HepG2 (cell line): ENCODE data around the gene RAI14. TPM values are rescaled to one million over a fixed set of nuclear protein-coding genes. Genes with fewer than 3 reads are reported as not detected.

Source experiments
- ATAC-seq: fragments of 200-7000 bp; cut with Tn5 transposase; 3 replicates; pipeline ENCODE4 v1.9.1; 2020; ENCODE audit warnings: mild to moderate bottlenecking, moderate library complexity
- BruUV-seq: library from RNA; stranded (reverse); fragments of 400-500 nt; replicated peaks from 2 replicates; lab custom pipeline; 2021; lab: Mats Ljungman, UMichigan
- CTCF ChIA-PET: fragments of 300-600 bp; formaldehyde crosslinking; extraction: SDS; loops from one replicate; lab custom pipeline; 2021; ENCODE audit warnings: low total read pairs, inconsistent platforms, low intra/inter-chr PET ratio; lab: Yijun Ruan, JAX
- POLR2A ChIA-PET: fragments of 350-600 bp; sonication (Branson Sonifier 250); formaldehyde crosslinking; loops from one replicate; lab custom pipeline; 2020; ENCODE audit warnings: antibody characterized with exemption, inconsistent platforms; lab: Yijun Ruan, JAX
- DNase-seq: peaks from one replicate; pipeline ENCODE4 v3.0.0-alpha.2; 2015; ENCODE audit warnings: low spot score
- FAIRE-seq: peaks from 3 replicates; lab custom pipeline; 2011; peaks lifted over from hg19 to GRCh38; lab: Jason Lieb, UNC
- H2AFZ ChIP-seq: one replicate; pipeline ENCODE4 v1.6.1; 2011; ENCODE audit warnings: low read length, inconsistent platforms
- H3K27ac ChIP-seq: fragments of 300-600 bp; 3 replicates; pipeline ENCODE4 v1.8.0; 2011; ENCODE audit warnings: mixed run types, mild to moderate bottlenecking, mixed read lengths, low read length, inconsistent platforms; ENCODE audit not compliant: insufficient read depth; ENCODE audit errors: extremely low read length
- H3K27me3 ChIP-seq, 2 experiments: fragments of 200-600 bp in 1 of 2; 2 replicates in 1 of 2; 3 replicates in 1 of 2; pipeline versions ENCODE4 v1.6.0 to v1.8.0; 2011; ENCODE audit warnings: low read length in 2 of 2, mild to moderate bottlenecking in 2 of 2, moderate library complexity in 2 of 2, inconsistent platforms in 1 of 2; ENCODE audit not compliant: insufficient read depth in 2 of 2, control insufficient read depth in 1 of 2
- H3K36me3 ChIP-seq, 2 experiments: fragments of 200-600 bp in 1 of 2; replicated peaks in 1 of 2; 2 replicates in 1 of 2; 3 replicates in 1 of 2; pipeline versions ENCODE4 v1.5.1 to v1.8.0; 2011; ENCODE audit warnings: low read length in 2 of 2, inconsistent platforms in 1 of 2; ENCODE audit not compliant: insufficient read depth in 2 of 2, control insufficient read depth in 1 of 2
- H3K4me1 ChIP-seq: 2 replicates; pipeline ENCODE4 v1.5.1; 2012; ENCODE audit warnings: low read length, inconsistent platforms; ENCODE audit not compliant: insufficient read depth
- H3K4me2 ChIP-seq: 2 replicates; pipeline ENCODE4 v1.6.0; 2011; ENCODE audit warnings: low read depth, low read length, inconsistent platforms
- H3K4me3 ChIP-seq, 3 experiments: fragments of 200-600 bp in 1 of 3; sonication (generic), shearing (Covaris generic) in 1 of 3; replicated peaks in 1 of 3; 2 replicates each; pipeline ENCODE4 v1.5.1; 2011 to 2016; ENCODE audit warnings: low read length in 3 of 3, inconsistent platforms in 2 of 3, low read depth in 2 of 3, mild to moderate bottlenecking in 2 of 3, control low read depth in 1 of 3, mixed read lengths in 1 of 3; ENCODE audit not compliant: insufficient read depth in 1 of 3
- H3K79me2 ChIP-seq: one replicate; pipeline ENCODE4 v1.6.1; 2011; ENCODE audit warnings: low read length, inconsistent platforms; ENCODE audit not compliant: insufficient read depth
- H3K9ac ChIP-seq: 2 replicates; pipeline ENCODE4 v1.6.0; 2011; ENCODE audit warnings: mild to moderate bottlenecking, low read depth, low read length, inconsistent platforms; ENCODE audit not compliant: insufficient read depth
- H3K9me3 ChIP-seq: 2 replicates; pipeline ENCODE4 v1.5.1; 2012; ENCODE audit warnings: mild to moderate bottlenecking, low read length
- H4K20me1 ChIP-seq: 2 replicates; pipeline ENCODE4 v1.6.0; 2011; ENCODE audit warnings: inconsistent platforms, mild to moderate bottlenecking, low read length, moderate library complexity; ENCODE audit not compliant: insufficient read depth
- CREBL2 ChIP-seq: sonication (generic); formaldehyde crosslinking; IDR thresholded peaks from 2 replicates; pipeline ENCODE4 v1.8.1; 2023; ENCODE audit warnings: missing genetic modification reagents, mild to moderate bottlenecking, borderline replicate concordance
- ETS1 ChIP-seq: sonication (generic); formaldehyde crosslinking; IDR thresholded peaks from 2 replicates; pipeline ENCODE4 v1.4.0; 2020; ENCODE audit warnings: missing genetic modification reagents
- GATAD2A ChIP-seq: IDR thresholded peaks from 2 replicates; pipeline ENCODE4 v1.6.1; 2016
- MIER3 ChIP-seq: IDR thresholded peaks from 2 replicates; pipeline ENCODE4 v1.6.1; 2016; ENCODE audit warnings: missing compliant biosample characterization, borderline replicate concordance
- NR2F2 ChIP-seq: IDR thresholded peaks from 2 replicates; pipeline ENCODE4 v1.6.1; 2012; ENCODE audit warnings: low read depth, inconsistent platforms, borderline replicate concordance
- TARDBP ChIP-seq: sonication (generic); formaldehyde crosslinking; IDR thresholded peaks from 2 replicates; pipeline ENCODE4 v1.8.0; 2022; ENCODE audit warnings: mild to moderate bottlenecking, missing genetic modification reagents
- TEF ChIP-seq: sonication (generic); formaldehyde crosslinking; IDR thresholded peaks from 2 replicates; pipeline ENCODE4 v1.5.0; 2020; ENCODE audit warnings: missing genetic modification reagents
- ZNF281 ChIP-seq: sonication (generic); formaldehyde crosslinking; IDR thresholded peaks from 2 replicates; pipeline ENCODE4 v1.4.0; 2020; ENCODE audit warnings: missing genetic modification reagents, borderline replicate concordance
- ZNF629 ChIP-seq: sonication (generic); formaldehyde crosslinking; conservative IDR thresholded peaks from 2 replicates; pipeline ENCODE4 v1.5.0; 2020; ENCODE audit warnings: missing genetic modification reagents
- ZNF7 ChIP-seq: IDR thresholded peaks from 2 replicates; pipeline ENCODE4 v1.6.1; 2016; ENCODE audit warnings: missing biosample characterization, missing genetic modification reagents
- WGBS: methylation state at CpG from one replicate; pipeline ENCODE4 v1.1.6; 2017; ENCODE audit warnings: low lambda C conversion rate; 5-methylcytosine and 5-hydroxymethylcytosine counted together
- in situ Hi-C: cut with HindIII; loops from 2 replicates; pipeline ENCODE4 v1.10.0; 2017; ENCODE audit warnings: low pct_unique_long_range_greater_than_20kb; ENCODE audit not compliant: extremely low pct_ligation_motif_present
- intact Hi-C: fragments of 100-400 bp; cut with micrococcal nuclease; formaldehyde crosslinking; loops from one replicate; pipeline ENCODE4 v1.10.0; 2022; ENCODE audit not compliant: unreplicated experiment
- polyA plus RNA-seq, 8 experiments: library from polyadenylated mRNA; depleted of rRNA in 3 of 8; stranded (reverse) in 7 of 8; unstranded in 1 of 8; fragments of >200 nt; fragmentation: Illumina TruSeq in 4 of 8; extraction: Trizol in 4 of 8; gene quantifications; 2 replicates each; pipeline versions ENCODE4 v1.2.1 to v1.2.3, GENCODE V29; 2011 to 2016; ENCODE audit warnings: low read depth in 4 of 8, missing spikeins in 1 of 8, mixed read lengths in 1 of 8; ENCODE audit not compliant: insufficient read depth in 1 of 8
- total RNA-seq, 5 experiments: library from RNA; depleted of rRNA; stranded (reverse); fragments of >200 nt; fragmentation: Illumina TruSeq; extraction: Trizol; gene quantifications; 2 replicates each; pipeline ENCODE4 v1.2.3, GENCODE V29; 2016; ENCODE audit warnings: low read depth in 1 of 5

RAI14 gene
- total and polyA plus RNA-seq, 2 of the 13 experiments (the other 11 are each of a cell fraction or from before 2014, with no cell fraction given), result 12.6 to 18.2 TPM

GRCh38 chr5:34835664-34836063 is 179.5 kb downstream of the RAI14 start:
- POLR2A ChIA-PET, result no interaction called here

GRCh38 chr5:34838785-34839714 is 182.9 kb downstream of the RAI14 start, which contains the start of gene TTC23L:
Gene TTC23L (plus strand): TSS chr5:34839164. CDS start chr5:34840672, 1,508 bp downstream.
- peak; percentile 97 for ATAC-seq
- TF ChIP-seq ETS1 (CRISPR knock-in tag) (no peak), NR2F2 (no peak), TARDBP (CRISPR knock-in tag) (peak; percentile 83), ZNF7 (CRISPR knock-in tag) (0 out of 2 replicates have a peak, but pooled peaks have one; percentile 20), CREBL2 (0 out of 2 replicates have a peak, but pooled peaks have one; percentile 13), ZNF629 (CRISPR knock-in tag) (peak; percentile 56; the same call in 1 of the 2 replicates), GATAD2A (CRISPR knock-in tag) (peak; percentile 57; the same call in 1 of the 2 replicates), ZNF281 (CRISPR knock-in tag) (no peak), MIER3 (peak; percentile 57; the same call in 1 of the 2 replicates)

More at GRCh38 chr5:34835664-34836063, 179.5 kb downstream of the RAI14 start:
- Histone ChIP-seq H3K27me3 (no peaks in the 10 kb centered on the region), H4K20me1 (no peaks in the 10 kb centered on the region), H3K79me2 (no peaks in the 10 kb centered on the region), H3K36me3 (peaks cover 1% of the 10 kb centered on the region in 2 experiments; a peak in 1 of 5 replicates), H3K9ac (no peak overlapping the region), H3K4me1 (peaks cover 18% of the 10 kb centered on the region), H3K4me2 (no peak overlapping the region), H3K27ac (no peak overlapping the region), H2AFZ (no peak overlapping the region), H3K4me3 (no peak overlapping the region), H3K9me3 (no peaks in the 10 kb centered on the region)
- DNase-seq (no peak), FAIRE-seq (no peak), ATAC-seq (no peak)
- WGBS, result 82% methylated on average over 3 of the region's 3 CpGs
- CTCF ChIA-PET, result no interaction called here
- no peak for TF ChIP-seq TEF (CRISPR knock-in tag)
- in situ Hi-C loops (no loop called here), intact Hi-C loops (loop anchor here (10.0 kb wide), 1 partner anchor 81 kb away; no protein-coding TSS in a partner anchor)
- no TSS peak for BruUV-seq

More at GRCh38 chr5:34838785-34839714, 182.9 kb downstream of the RAI14 start, which contains the start of gene TTC23L:
- DNase-seq (peak; percentile 96), FAIRE-seq (peak; percentile 90)
- Histone ChIP-seq H3K4me2 (peak within 1 kb of the TSS; percentile 93), H3K4me3 (peak within 1 kb of the TSS; percentile 67 to 76 (median 74)), H3K4me1 (peaks cover 23% of the 10 kb centered on the region), H3K79me2 (no peaks in the 10 kb centered on the region), H3K27me3 (no peaks in the 10 kb centered on the region), H4K20me1 (no peaks in the 10 kb centered on the region), H3K9ac (peak within 1 kb of the TSS; percentile 74), H3K27ac (peak within 1 kb of the TSS; percentile 84), H3K9me3 (no peaks in the 10 kb centered on the region), H3K36me3 (no peaks in the 10 kb centered on the region), H2AFZ (peak within 1 kb of the TSS; percentile 86)
- TSS peak; percentile 70 for BruUV-seq
- 2% methylated on average over 35 of the region's 73 CpGs for WGBS
- intact Hi-C loops (loop anchor here (1.0 to 10.0 kb wide), 4 partner anchors 59 to 352 kb away; partner anchors contain the start of gene RAI14), in situ Hi-C loops (no loop called here)
- ChIA-PET POLR2A (interaction anchor here (0.7 to 1.8 kb wide), 15 partner anchors 9 to 372 kb away, joined by 3 to 16 read pairs (median 4); partner anchors contain the start of genes BRIX1, DNAJC21, RAD1 and RAI14), CTCF (no interaction called here)
